GM18909 (cell line): ENCODE measurements around the gene ZFP36L2.
"Not testable (repeated sequence)": the region's sequence is repeated elsewhere in the genome, so short reads cannot be mapped to it uniquely, and the experiment has no call there.

Experiments
- ATAC-seq: cut with Tn5 transposase; IDR thresholded peaks from one replicate; pipeline ENCODE4 v1.9.1; 2021; ENCODE audit warnings: mild to moderate bottlenecking; ENCODE audit not compliant: unreplicated experiment, poor library complexity

Gene ZFP36L2

DNA sequence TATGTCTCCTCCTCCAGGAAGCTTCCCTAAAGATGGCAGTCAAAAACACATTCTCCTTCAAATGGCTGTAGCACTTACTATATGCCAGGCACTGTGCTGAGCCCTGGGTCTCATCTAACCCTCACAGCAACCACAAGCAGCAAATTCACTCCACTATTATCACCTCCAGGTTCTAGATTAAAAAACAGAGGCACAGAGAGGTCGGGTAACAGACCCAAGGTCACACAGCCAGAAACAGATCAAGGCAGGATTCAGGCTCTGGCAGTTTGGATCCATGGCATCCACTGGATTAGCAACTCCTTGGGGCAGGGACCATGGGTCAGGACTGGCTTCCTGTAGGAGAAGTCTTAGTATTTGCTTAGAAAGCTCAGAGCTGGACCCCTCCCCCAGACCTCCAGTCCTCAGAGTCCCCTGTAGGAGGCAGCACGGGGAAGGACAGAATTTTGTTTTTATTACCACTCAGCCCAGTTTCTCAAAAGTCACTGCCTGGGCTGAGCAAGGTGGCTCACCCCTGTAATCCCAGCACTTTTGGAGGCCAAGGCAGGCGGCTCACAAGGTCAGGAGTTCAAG lies 34.4 kb downstream of the ZFP36L2 start:
- ATAC-seq, result no peak

DNA sequence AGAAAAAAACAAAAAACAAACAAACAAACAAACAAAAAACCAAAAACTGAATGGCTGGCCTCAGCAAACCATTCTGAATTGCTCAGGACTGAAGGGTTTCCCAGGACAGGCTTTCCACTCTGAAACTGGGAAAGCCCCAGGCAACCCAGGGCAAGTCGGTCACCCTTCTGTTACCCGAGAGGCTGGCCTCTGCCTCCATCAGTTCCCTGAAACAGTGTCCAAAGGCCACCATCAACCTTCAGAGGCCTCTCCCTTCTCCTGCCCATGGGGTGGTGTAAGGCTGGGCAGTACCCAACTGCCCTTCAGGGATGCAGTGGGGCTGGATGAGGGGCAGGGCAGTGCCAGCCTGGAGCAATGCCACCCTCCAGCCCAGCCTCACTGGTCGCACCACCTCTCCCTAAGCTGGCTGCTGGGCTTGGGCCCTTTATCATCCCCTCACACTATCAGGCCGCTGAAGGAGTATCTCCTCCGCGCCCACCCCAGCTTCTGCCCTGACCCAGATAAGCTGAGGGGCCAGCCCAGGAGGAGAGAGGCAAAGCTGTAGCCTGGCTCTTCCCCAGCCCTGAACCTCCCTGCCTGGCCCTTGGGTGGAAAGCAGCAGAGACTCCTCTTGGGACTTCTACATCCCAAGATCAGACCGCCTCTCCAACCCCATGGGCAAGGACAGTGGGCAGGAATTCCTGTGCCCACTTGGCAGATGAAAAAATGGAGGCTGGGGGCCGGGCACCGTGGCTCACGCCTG lies 35.9 kb downstream of the ZFP36L2 start:
- no peak for ATAC-seq

DNA sequence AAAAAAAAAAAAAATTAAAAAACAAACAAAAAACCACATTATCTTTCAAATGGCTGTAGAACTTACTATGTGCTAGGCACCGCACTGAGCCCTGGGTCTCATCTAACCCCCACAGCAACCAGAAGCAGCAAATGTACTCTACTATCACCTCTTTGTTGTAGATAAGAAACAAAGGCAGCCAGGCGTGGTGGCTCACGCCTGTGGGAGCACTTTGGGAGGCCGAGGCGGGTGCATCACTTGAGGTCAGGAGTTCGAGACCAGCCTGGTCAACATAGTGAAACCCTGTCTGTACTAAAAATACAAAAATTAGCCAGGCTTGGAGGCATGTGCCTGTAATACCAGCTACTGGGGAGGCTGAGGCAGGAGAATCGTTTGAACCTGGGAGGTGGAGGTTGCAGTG lies 36.5 kb downstream of the ZFP36L2 start:
- not testable (repeated sequence) for ATAC-seq

DNA sequence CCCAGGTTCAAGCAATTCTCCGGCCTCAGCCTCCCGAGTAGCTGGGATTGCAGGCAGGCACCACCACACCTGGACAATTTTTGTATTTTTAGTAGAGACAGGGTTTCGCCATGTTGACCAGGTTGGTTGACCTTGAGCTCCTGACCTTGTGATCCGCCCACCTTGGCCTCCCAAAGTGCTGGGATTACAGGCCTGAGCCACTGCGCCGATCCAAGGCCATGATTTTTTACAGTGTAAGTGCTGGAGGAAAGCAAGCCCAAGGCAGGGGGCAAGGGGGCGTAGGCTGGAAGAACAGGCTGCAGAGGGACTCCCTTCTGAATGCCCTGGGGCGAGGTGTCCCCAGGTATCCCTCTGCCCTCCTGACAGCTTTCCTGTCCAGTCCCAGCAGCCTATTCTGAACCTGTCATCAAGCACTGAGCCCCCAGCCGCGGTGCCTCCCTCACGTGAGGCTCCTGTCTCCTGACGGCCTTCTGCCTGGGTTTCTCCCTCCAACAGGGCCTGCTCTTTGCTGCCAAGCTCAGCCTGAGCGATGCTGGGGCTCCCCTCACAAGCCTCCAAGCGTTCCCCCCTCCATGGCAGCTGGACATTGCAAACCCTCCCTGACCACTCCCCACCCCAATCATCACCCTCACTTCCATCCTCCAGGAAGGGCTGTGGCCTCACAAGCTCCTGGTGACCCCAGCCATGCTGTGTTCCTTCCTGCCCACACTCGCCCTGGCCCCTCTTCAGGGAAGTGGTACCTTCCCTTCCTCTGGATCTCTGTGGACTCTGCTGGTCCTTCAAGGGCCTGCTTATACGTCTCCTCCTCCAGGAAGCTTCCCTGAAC lies 37.6 kb downstream of the ZFP36L2 start:
- ATAC-seq, result no peak

DNA sequence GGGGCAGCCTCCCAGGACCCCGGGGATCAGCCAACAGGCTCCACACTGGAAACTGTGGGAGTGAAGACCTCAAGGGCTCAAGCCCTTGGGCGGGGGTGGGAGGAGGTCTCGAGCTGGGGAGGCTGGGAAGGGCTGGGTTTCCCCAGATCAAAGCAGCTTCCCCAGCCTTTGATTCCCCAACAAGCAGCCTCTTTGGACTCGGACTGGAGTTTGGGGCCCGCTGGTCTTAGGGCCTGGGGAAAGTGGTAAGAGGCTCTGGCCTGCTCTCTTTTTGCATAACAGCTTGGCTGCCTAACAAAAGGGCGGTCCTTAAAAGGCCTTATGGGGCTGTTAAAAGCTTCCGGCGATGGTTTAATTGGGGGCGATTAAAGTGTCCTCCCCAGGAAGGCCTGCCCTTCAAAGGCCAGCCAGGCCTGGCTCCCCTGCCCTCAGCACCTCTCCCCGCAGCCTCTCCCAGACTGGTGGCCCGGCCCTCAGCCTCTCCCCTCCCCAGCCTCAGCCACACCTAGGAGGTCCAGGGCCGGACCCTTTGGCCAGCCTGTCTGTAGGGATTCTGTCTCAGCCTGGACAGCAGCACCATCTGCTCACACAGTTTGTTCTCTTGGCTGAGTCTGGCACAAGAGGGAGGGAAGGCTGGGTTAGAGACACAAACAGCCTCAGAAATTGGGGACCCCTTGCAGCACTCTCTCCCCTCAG lies 39.6 kb downstream of the ZFP36L2 start:
- no peak for ATAC-seq

DNA sequence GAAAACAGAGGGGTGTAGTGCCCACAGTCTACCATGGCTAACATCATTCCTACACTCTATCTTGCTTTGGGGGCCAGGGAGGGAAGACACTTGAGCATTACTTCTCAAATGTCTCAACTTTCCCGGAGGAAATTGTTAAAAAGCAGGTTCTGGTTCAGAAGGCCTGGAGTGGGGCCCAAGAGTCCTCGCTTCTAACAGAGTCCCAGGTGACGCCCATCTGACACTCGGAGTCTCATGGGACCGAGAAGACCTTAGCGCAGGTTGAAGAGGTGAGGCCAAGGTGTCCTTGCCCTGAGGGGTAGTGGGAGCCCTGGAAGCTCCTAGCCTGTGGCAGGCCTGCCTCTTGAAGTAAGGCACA lies 40.1 kb downstream of the ZFP36L2 start:
- no peak for ATAC-seq

DNA sequence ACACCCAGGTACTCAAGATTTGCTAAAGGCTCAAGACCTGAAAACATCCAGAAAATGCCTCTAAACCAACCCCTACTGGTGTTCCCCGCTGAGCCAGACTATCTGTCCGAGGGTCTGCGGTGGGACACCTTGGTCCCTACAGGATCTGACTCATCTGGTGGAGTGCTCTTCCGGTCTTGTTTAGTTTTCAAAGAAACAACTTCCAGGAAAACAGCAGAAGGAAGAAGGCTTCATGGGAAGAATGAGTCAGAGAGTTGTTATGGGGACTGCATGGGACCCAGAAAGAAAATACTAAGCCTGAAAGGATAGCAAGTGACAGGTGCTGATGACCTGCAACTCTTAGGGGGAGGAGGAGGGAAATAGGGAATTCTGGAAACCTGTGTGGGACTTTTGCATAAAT lies 41.3 kb downstream of the ZFP36L2 start:
- ATAC-seq, result no peak

DNA sequence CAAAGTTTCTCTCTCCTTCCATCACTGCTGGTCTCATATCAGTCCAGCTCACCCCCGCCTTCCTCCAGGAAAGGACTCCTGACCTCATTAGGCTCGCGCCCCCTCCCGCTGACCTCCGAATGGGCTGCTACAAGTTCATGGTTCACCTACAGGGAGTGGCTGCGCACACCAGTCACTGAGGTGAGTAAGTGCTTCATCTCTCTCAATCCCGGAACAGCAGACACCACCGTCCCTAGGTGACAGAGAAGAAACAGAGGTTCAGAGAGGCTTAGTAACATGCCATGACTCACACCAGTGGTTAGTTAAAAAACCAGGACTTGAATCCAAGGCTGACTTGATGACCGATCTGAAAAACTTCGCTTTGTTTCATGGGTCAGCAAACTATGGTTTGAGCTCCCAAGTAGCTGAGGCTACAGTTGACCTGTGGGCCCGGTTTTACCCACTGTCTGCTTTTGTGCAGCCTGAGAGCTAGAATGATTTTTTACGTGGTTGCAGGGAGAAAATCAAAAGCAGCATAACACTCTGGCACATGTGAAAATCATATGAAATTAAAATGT lies 42.0 kb downstream of the ZFP36L2 start:
- ATAC-seq, result no peak

DNA sequence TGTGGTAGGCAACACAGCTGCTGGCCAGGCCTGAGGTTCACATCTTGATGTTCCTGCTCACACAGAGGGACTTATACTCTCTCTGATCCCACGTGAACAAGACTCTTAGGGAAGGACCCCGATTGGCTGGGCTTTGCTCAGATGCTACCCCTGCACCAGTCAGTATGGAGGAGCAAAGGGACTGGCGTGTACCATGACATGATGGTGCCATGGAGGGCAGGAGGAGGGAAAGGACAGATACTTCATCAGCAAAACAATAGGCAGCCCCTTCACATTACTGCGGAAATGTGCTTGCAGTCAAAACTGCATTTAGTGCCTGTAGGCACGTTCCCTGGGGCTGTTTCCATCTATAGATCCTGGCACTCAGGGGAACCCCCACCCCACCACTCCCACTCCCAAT lies 42.7 kb downstream of the ZFP36L2 start:
- ATAC-seq, result no peak

DNA sequence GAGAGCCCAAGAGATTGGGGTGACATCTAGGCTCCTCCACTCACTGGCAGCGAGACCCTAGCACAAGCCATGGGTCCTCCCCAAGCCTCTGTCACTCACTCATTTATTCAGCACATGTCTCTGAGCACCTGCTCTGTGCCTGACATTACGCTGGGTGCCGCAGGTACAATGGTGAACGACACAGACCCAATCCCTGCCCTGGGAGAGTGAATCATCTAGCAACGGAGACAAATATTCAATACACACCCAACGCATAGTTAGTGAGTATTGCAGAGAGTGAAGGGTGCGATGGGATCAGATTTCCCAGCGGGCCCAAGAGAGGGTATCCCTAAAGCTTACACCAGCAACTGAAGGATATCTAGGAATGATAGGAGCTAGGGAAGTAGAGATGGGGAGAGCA lies 45.5 kb downstream of the ZFP36L2 start:
- ATAC-seq, result no peak

DNA sequence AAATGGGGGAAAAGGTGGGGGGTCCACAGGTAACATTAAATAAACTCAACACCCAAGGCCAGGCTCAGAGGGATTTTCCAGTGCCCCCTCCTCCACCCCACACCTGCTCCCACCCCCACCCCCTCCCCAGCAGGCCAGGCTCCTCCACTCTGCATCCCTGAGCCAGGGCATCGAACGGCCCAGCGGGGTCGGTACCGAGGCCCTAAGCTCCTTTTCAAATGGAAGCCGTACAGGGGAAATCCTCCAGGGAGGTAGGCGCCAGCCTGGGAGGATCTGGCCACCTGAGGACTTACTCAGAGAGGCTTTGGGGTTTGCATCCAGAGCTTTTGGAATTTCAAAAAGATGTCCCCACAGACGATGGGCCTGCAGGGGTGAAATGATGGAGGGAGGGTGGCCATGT lies 46.5 kb downstream of the ZFP36L2 start:
- ATAC-seq, result no peak

DNA sequence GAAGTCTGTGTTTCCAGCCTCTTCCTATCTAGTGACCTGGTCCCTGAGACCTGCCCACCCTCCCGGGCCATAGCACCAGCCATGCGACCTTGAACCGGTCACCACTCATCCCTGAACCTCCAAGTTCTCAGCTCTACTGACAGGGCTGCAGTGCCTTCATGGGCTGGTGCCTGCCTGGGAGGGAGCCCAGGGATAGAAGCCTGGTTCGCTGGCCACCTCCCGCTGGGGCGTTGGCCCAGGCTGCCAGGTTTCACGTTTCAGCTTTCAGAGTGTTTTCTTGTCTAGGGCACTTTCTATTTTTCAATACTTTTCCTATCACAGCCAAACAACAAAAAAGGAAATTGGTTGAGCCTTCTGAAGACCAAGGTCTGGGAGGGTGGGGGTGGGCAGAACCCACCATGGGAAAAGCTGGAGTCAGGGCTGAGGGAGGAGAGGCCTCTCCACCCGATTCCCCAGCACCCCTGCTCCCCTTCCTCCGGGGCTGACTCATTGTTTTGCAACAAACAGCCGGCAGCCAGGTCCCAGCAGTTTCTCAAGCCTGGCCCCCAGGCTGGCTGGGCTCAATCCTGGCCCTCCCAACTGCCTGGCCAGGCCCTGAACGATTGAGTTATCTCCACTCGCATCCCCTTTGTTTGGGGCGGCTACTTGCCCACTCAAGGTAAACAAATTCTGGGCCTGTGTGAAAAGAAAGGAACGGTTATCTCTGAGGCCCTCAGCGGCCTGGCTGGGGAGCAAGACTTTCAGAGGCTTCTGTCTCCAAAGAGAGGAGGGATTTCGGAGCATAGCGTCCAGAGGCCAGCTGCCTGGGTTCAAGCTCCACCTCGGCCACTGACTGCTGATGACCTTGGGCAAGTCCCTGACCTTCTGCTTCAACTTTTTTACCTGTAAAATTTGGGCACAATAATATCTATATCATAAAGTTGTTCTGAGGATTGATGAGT lies 47.5 kb downstream of the ZFP36L2 start:
- no peak for ATAC-seq

DNA sequence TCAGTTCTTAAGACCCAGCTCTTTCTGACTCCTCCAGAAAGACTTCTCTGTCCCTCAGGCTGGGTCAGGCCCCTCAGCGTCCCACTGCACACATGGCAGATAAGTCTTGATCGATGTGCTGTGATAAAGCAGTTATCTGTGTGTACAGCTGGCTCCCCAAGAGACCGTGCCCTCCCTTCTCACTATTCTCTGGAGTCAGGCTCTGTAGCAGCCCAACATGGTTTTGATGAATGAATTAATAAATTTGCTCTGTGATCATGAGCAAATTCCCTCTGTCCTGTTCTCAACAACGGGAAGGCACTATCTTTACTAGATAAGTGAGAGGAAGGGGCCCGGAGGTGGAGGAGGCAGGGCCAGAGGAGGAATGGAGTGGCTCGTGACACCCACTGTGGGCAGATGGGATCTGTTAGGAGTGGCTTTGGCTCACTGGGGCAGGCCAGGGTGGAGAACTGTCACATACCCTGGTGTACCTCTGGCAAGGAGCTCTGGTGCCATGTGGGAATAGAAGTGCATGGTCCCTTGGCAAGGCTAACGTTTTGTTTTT lies 48.3 kb downstream of the ZFP36L2 start:
- no peak for ATAC-seq

DNA sequence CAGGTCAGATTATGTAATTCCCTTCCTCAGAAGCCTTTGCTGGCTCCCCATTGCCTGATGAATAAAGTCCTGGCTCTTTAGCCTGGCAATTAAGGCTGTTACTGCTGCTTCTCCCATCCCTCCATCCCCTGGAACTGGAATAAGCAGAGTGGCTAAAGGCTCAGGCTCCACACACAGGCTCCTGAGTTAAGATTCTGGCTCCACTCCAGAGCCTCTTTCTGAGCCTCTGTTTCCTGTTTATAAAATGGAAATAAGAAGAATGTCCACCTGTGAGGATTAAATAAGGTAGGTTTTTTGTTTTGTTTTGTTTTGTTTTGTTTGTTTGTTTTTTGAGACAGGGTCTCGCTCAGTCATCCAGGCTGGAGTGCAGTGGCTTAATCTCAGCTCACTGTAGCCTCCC lies 50.0 kb downstream of the ZFP36L2 start:
- ATAC-seq, result no peak

DNA sequence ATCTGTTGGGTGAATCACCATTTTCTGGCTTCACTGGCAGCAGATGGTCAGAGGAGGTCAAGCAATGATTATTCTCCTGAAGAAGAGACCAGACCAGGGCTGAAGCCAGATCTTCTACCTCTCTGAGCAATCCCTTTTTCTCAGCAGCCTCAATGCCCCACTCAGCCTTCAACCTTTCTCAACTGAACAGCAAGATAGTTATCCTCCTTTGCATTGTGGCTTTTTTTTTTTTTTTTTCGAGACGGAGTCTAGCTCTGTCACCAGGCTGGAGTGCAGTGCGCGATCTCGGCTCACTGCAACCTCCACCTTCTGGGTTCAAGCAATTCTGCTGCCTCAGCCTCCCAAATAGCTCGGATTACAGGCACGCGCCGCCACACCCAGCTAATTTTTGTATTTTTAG lies 50.5 kb downstream of the ZFP36L2 start:
- no peak for ATAC-seq

DNA sequence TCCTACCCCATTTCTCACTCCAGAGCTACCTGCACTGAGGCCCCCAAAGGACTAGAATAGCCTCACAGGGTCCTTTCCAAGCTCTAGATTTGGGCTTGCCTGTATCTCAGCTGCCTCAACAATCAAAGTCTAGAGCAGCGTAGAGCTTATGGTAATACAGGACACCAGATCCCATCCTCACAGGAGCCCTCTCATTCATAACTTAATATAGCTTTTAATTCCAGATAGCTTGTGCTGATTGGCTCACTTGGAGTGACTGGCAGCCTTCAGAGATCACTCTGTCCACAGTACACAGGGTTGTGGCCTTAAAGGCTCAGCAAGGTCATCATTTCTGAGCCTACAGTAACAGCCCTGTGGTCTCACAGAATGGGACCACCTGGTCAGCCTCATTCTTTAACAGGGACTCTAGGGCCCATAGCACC lies 51.4 kb downstream of the ZFP36L2 start:
- no peak for ATAC-seq

DNA sequence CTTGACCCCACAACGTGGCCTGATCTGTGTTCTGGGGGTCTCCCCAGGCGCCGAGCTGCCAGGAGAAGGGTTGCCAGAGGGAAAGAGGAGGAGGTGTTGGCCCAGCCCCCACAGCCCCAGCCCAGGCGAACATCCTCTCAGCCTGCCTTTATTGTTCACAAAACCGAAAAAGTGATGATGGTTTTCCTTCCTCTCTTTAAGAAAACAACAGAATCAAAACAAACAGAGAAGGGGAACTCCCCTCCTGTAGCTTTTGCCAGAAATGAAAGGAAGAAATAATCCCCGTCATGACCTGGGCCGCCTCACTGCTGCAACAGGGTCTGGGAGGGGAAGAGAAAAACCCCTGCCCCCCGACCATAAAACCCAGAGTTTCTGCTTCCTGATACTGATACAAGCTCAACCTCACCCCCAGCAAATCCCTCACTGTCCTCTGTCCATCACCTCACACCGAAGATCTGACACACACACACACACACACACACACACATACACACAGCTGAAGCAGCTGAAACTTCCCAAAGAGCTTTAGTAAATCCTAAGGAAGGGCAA lies 52.0 kb downstream of the ZFP36L2 start:
- peak; percentile 79 for ATAC-seq
